PC-3 (cell line): ENCODE results near the gene TFF2. TPM values are rescaled to one million over a fixed set of nuclear protein-coding genes. Genes with fewer than 3 reads are reported as not detected.

ENCODE experiments used
- ATAC-seq: fragments of 200-7000 bp; cut with Tn5 transposase; 2 replicates; pipeline ENCODE4 v1.9.1; 2020; ENCODE audit warnings: mild to moderate bottlenecking, moderate library complexity
- BruUV-seq: library from RNA; stranded (reverse); fragments of 400-500 nt; replicated peaks from 2 replicates; lab custom pipeline; 2021; lab: Mats Ljungman, UMichigan
- CTCF ChIA-PET: fragments of 300-600 bp; sonication (Branson Sonifier 250); formaldehyde crosslinking; loops from one replicate; lab custom pipeline; 2022; ENCODE audit warnings: antibody characterized with exemption; lab: Charles Lee
- POLR2A ChIA-PET: fragments of 300-600 bp; sonication (Branson Sonifier 250); formaldehyde crosslinking; loops from one replicate; lab custom pipeline; 2022; ENCODE audit warnings: antibody characterized with exemption; ENCODE audit not compliant: unreplicated experiment; lab: Charles Lee
- DNase-seq: peaks from one replicate; pipeline ENCODE4 v3.0.0-alpha.2; 2015
- H2AFZ ChIP-seq: fragments of 300-600 bp; sonication (generic); 2 replicates; pipeline ENCODE4 v1.6.0; 2016; ENCODE audit warnings: antibody characterized with exemption, low read length
- H3F3A ChIP-seq: fragments of 300-600 bp; sonication (generic); one replicate; pipeline ENCODE4 v1.6.0; 2017; ENCODE audit warnings: antibody characterized with exemption, low read length, control low read depth, mild to moderate bottlenecking; ENCODE audit not compliant: unreplicated experiment
- H3K27ac ChIP-seq: fragments of 300-600 bp; sonication (generic); 2 replicates; pipeline ENCODE4 v1.5.1; 2016; ENCODE audit warnings: mild to moderate bottlenecking, low read length
- H3K27me3 ChIP-seq: fragments of 300-600 bp; sonication (generic); 2 replicates; pipeline ENCODE4 v1.6.1; 2016; ENCODE audit warnings: low read length, mixed read lengths
- H3K36me3 ChIP-seq: fragments of 300-600 bp; sonication (generic); 2 replicates; pipeline ENCODE4 v1.6.1; 2016; ENCODE audit warnings: low read depth, mixed run types, low read length, mixed read lengths
- H3K4me1 ChIP-seq: fragments of 300-600 bp; sonication (generic); 2 replicates; pipeline ENCODE4 v1.5.1; 2016; ENCODE audit warnings: low read length; ENCODE audit not compliant: insufficient read depth
- H3K4me2 ChIP-seq: fragments of 300-600 bp; sonication (generic); 2 replicates; pipeline ENCODE4 v1.6.0; 2016; ENCODE audit warnings: low read length
- H3K4me3 ChIP-seq: fragments of 300-600 bp; sonication (generic); 2 replicates; pipeline ENCODE4 v1.5.1; 2016; ENCODE audit warnings: mild to moderate bottlenecking, low read length, mixed read lengths
- H3K79me2 ChIP-seq: fragments of 300-600 bp; sonication (generic); 2 replicates; pipeline ENCODE4 v1.6.1; 2017; ENCODE audit warnings: low read length, mixed read lengths
- H3K9ac ChIP-seq: fragments of 300-600 bp; sonication (generic); 2 replicates; pipeline ENCODE4 v1.6.0; 2016; ENCODE audit warnings: mild to moderate bottlenecking, low read length
- H3K9me2 ChIP-seq: fragments of 300-600 bp; sonication (generic); replicated peaks from 2 replicates; pipeline ENCODE4 v1.6.1; 2016; ENCODE audit warnings: mixed run types, low read length, mixed read lengths
- H3K9me3 ChIP-seq: fragments of 300-600 bp; sonication (generic); 2 replicates; pipeline ENCODE4 v1.6.1; 2016; ENCODE audit warnings: low read length, mixed read lengths
- H4K20me1 ChIP-seq: fragments of 300-600 bp; sonication (generic); 2 replicates; pipeline ENCODE4 v1.6.1; 2016; ENCODE audit warnings: low read length, mixed read lengths
- EZH2 ChIP-seq: fragments of 300-600 bp; sonication (generic); IDR thresholded peaks from one replicate; pipeline ENCODE4 v1.6.1; 2017; ENCODE audit warnings: antibody characterized with exemption, mild to moderate bottlenecking, low read length; ENCODE audit not compliant: unreplicated experiment
- EZH2phosphoT487 ChIP-seq: fragments of 300-600 bp; sonication (generic); IDR thresholded peaks from 2 replicates; pipeline ENCODE4 v1.6.1; 2018; ENCODE audit warnings: mild to moderate bottlenecking, antibody characterized with exemption, low read length, borderline replicate concordance
- intact Hi-C: fragments of 100-400 bp; cut with micrococcal nuclease; formaldehyde crosslinking; loops from 2 replicates; pipeline ENCODE4 v1.9.0; 2023
- total RNA-seq: library from RNA; depleted of rRNA; stranded (reverse); fragments of >200 nt; gene quantifications from 2 replicates; pipeline ENCODE4 v1.2.3, GENCODE V29; 2014
- TF ChIP-seq, protein P1 (sequence below): fragments of 300-600 bp; sonication (generic); conservative IDR thresholded peaks from 2 replicates; pipeline ENCODE4 v1.5.1; 2017; ENCODE audit warnings: antibody characterized with exemption, low read depth, mild to moderate bottlenecking, low read length

Gene TFF2
- total RNA-seq, 1 experiment from 2014 or later = 21.1 TPM

DNA sequence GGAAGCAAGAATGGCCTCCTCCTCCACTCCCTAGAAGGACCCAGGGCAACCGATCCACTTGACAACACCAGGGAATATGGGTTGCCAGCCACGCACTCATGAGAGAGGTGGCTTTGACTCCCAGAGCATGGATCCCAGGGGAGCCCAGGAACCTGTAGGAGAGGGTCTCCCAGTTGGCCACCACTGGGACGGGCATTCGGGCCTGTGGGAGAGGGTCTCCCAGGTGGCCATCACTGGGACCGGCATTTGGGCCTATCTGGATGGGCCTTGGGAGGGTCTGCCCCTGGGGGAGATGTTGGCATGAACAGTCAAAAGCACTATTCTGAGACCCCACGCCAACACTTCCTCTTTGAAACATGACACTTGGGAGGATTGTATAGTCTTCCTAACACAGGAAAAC is 15.0 kb upstream of the TFF2 start:
- CTCF ChIA-PET = no interaction called here

DNA sequence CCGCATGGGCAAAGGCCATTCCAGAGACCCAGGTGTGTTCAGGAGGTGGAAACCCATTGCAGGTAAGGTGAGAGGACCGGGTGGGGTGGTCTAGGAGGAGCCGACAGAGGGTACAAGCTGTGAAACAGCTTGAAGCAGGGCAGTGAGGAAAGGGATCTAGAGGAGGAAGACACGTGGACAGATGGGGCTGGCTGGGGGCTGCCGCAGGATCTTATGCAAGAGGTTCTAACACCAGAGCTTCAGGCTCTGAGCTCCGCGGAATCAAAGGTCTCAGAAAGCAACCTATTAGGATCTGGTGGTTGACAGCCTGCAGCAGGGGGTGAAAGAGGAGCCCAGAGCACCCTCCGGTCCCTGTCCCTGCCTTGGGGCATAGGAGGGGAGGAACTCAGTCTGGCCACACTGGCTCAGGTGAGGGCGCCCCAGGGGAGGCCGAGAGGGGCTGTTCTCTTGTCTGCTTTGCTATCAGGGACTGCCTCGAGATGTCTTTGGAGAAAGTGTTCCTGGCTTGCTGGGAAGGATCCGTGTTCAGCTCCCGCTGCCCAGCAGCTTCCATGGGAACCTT is 13.6 kb upstream of the TFF2 start:
- no peak for TF ChIP-seq EZH2phosphoT487
- TF ChIP-seq EZH2 = no peak
- Histone ChIP-seq H3K9me3 (no peaks in the 10 kb centered on the region), H2AFZ (no peak overlapping the region), H3K79me2 (no peaks in the 10 kb centered on the region), H3F3A (no peaks in the 10 kb centered on the region), H3K4me1 (peaks cover 56% of the 10 kb centered on the region), H3K27ac (peak overlapping the region; percentile 97), H3K9ac (peak overlapping the region; percentile 87), H3K4me3 (no peak overlapping the region), H3K9me2 (no peaks in the 10 kb centered on the region), H3K4me2 (0 out of 2 replicates have a peak overlapping the region, but pooled peaks have one; percentile 17), H4K20me1 (no peaks in the 10 kb centered on the region), H3K27me3 (no peaks in the 10 kb centered on the region), H3K36me3 (no peaks in the 10 kb centered on the region)
- no peak for ATAC-seq
- BruUV-seq = no TSS peak
- ChIA-PET CTCF (no interaction called here), POLR2A (no interaction called here)
- DNase-seq = no peak
- intact Hi-C loops = no loop called here

More for the DNA sequence above, 15.0 kb upstream of the TFF2 start:
- Histone ChIP-seq H2AFZ (no peak overlapping the region), H3K9ac (peak overlapping the region; percentile 87), H4K20me1 (no peaks in the 10 kb centered on the region), H3K4me2 (peak overlapping the region; percentile 58), H3K27me3 (no peaks in the 10 kb centered on the region), H3K36me3 (no peaks in the 10 kb centered on the region), H3F3A (no peaks in the 10 kb centered on the region), H3K27ac (peak overlapping the region; percentile 97), H3K79me2 (no peaks in the 10 kb centered on the region), H3K9me3 (no peaks in the 10 kb centered on the region), H3K9me2 (no peaks in the 10 kb centered on the region), H3K4me3 (no peak overlapping the region), H3K4me1 (peaks cover 56% of the 10 kb centered on the region)
- DNase-seq (no peak), ATAC-seq (no peak)
- intact Hi-C loops = loop anchor here (1.0 to 5.0 kb wide), 4 partner anchors 14 to 58 kb away; no protein-coding TSS in a partner anchor
- POLR2A ChIA-PET = interaction anchor here (0.7 kb wide), 1 partner anchor 15 kb away, joined by 5 read pairs; the partner anchor contains the start of gene TFF2
- TF ChIP-seq EZH2 = no peak
- no TSS peak for BruUV-seq

DNA sequence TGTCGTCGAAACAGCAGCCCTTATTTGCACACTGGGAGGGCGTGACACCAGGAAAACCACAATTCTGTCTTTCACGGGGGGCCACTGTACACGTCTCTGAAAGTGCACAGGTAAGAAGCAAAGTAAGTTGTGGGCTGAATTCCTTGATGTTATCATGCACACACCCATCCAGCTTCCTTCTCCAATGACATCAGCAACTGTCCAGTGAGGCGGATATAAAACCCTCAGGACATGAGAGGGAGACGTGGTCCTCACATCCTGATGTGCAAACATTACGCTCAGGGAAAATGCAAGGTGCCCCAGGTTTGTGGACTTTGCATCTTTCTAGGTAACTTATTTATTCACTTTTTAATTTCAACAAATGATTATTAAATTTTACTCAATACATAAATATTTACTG is 12.5 kb upstream of the TFF2 start:
- Histone ChIP-seq H3K9me2 (no peaks in the 10 kb centered on the region), H3K36me3 (no peaks in the 10 kb centered on the region), H3K9ac (peak overlapping the region; percentile 88), H2AFZ (no peak overlapping the region), H3K79me2 (no peaks in the 10 kb centered on the region), H3K9me3 (no peaks in the 10 kb centered on the region), H3K4me2 (peak overlapping the region; percentile 54), H3K27ac (peak overlapping the region; percentile 97), H3K27me3 (no peaks in the 10 kb centered on the region), H3F3A (no peaks in the 10 kb centered on the region), H3K4me1 (peaks cover 56% of the 10 kb centered on the region), H4K20me1 (no peaks in the 10 kb centered on the region), H3K4me3 (no peak overlapping the region)
- TF ChIP-seq EZH2 (no peak), EZH2phosphoT487 (no peak)
- TF ChIP-seq, protein P1, sequence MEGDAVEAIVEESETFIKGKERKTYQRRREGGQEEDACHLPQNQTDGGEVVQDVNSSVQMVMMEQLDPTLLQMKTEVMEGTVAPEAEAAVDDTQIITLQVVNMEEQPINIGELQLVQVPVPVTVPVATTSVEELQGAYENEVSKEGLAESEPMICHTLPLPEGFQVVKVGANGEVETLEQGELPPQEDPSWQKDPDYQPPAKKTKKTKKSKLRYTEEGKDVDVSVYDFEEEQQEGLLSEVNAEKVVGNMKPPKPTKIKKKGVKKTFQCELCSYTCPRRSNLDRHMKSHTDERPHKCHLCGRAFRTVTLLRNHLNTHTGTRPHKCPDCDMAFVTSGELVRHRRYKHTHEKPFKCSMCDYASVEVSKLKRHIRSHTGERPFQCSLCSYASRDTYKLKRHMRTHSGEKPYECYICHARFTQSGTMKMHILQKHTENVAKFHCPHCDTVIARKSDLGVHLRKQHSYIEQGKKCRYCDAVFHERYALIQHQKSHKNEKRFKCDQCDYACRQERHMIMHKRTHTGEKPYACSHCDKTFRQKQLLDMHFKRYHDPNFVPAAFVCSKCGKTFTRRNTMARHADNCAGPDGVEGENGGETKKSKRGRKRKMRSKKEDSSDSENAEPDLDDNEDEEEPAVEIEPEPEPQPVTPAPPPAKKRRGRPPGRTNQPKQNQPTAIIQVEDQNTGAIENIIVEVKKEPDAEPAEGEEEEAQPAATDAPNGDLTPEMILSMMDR = no peak
- peak; percentile 14 for ATAC-seq
- CTCF ChIA-PET = interaction anchor here (0.6 to 1.2 kb wide), 2 partner anchors 25 to 250 kb away, joined by 3 to 13 read pairs; no protein-coding TSS in a partner anchor
- intact Hi-C loops = no loop called here
- DNase-seq = peak; percentile 80
- no TSS peak for BruUV-seq
- POLR2A ChIA-PET = interaction anchor here (0.5 kb wide), 1 partner anchor 12 kb away, joined by 4 read pairs; the partner anchor contains the start of gene TFF2
